ENCODE results near the gene HIPK2. TPM values are rescaled to one million over a fixed set of nuclear protein-coding genes. Genes with fewer than 3 reads are reported as not detected.

Gene HIPK2
- total RNA-seq, 2 experiments from 2014 or later, result 6.2 to 7.9 TPM

- CTCF ChIA-PET (ENCODE audit: unreplicated experiment), result no interaction called here
- intact Hi-C loops (cut with micrococcal nuclease; ENCODE audit: unreplicated experiment), result loop anchor here (2.0 kb wide), 1 partner anchor 399 kb away; no protein-coding TSS in a partner anchor
- H3K9me2 ChIP-seq (ENCODE audit: insufficient read depth, low read length), result no peaks in the 10 kb centered on the region
Observed at GRCh38 chr7:139603896-139604295, 173.9 kb downstream of the HIPK2 start.

DNA sequence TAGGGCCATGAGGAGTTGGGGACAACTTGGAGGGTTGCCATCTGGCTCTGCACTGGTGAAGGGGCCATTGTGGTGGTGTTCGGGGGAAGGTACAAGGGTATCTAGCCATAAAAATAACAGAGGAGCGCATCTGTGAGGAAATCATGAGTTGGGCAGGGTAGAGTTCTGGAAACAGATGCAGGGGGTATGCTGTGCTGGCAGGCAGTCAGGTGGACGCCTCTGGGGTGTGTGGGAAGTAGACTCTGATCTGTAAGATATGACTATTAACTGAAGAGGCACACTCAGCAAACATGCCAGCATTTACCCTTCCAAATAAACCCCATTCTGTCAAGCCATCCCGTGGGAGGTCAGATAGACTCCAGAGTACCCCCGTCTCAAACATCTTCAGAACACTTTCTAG, 174.5 kb downstream of the HIPK2 start:
- H3K4me2 ChIP-seq (ENCODE audit: low read length), result no peak overlapping the region
- H3K4me1 ChIP-seq (ENCODE audit: insufficient read depth, low read length, poor library complexity, severe bottlenecking), result no peaks in the 10 kb centered on the region
- no peak for TF ChIP-seq CTCF (conservative IDR thresholded peaks at IDR 0.05; ENCODE audit: low read length)
- TF ChIP-seq EZH2phosphoT487 (IDR thresholded peaks at IDR 0.05; ENCODE audit: borderline replicate concordance, low read depth, low read length), result no peak
- H3K36me3 ChIP-seq (ENCODE audit: insufficient read depth, low read length), result no peaks in the 10 kb centered on the region
- POLR2A ChIA-PET, result no interaction called here
- no peak overlapping the region for H2AFZ ChIP-seq (ENCODE audit: low read length)
- CTCF ChIA-PET (ENCODE audit: unreplicated experiment), result no interaction called here
- H3K9me2 ChIP-seq (ENCODE audit: insufficient read depth, low read length), result no peaks in the 10 kb centered on the region
- no peak for DNase-seq (ENCODE audit: low spot score)
- no peaks in the 10 kb centered on the region for H3K9me3 ChIP-seq (ENCODE audit: low read length)
- H3K79me2 ChIP-seq (ENCODE audit: insufficient read depth, low read depth, low read length), result no peaks in the 10 kb centered on the region
- H3K27ac ChIP-seq (ENCODE audit: low read depth, low read length, poor library complexity, severe bottlenecking), result no peak overlapping the region
- intact Hi-C loops (cut with micrococcal nuclease; ENCODE audit: unreplicated experiment), result loop anchor here (2.0 kb wide), 1 partner anchor 400 kb away; no protein-coding TSS in a partner anchor
- BruUV-seq (replicated peaks), result no TSS peak
- H4K20me1 ChIP-seq (ENCODE audit: insufficient read depth, low read length), result no peaks in the 10 kb centered on the region
- H3K4me3 ChIP-seq (ENCODE audit: low read depth, low read length, poor library complexity, severe bottlenecking), result no peak overlapping the region

More at GRCh38 chr7:139603896-139604295, 173.9 kb downstream of the HIPK2 start:
- no peaks in the 10 kb centered on the region for H3K9me3 ChIP-seq (ENCODE audit: low read length)
- no peaks in the 10 kb centered on the region for H3K4me1 ChIP-seq (ENCODE audit: insufficient read depth, low read length, poor library complexity, severe bottlenecking)
- H2AFZ ChIP-seq (ENCODE audit: low read length), result no peak overlapping the region
- H3K79me2 ChIP-seq (ENCODE audit: insufficient read depth, low read depth, low read length), result no peaks in the 10 kb centered on the region
- no peak for DNase-seq (ENCODE audit: low spot score)
- POLR2A ChIA-PET, result interaction anchor here (0.9 kb wide), 1 partner anchor 14 kb away, joined by 5 read pairs; no protein-coding TSS in a partner anchor
- no peaks in the 10 kb centered on the region for H4K20me1 ChIP-seq (ENCODE audit: insufficient read depth, low read length)
- no peak overlapping the region for H3K4me3 ChIP-seq (ENCODE audit: low read depth, low read length, poor library complexity, severe bottlenecking)
- no peak overlapping the region for H3K4me2 ChIP-seq (ENCODE audit: low read length)
- H3K27ac ChIP-seq (ENCODE audit: low read depth, low read length, poor library complexity, severe bottlenecking), result no peak overlapping the region
- H3K36me3 ChIP-seq (ENCODE audit: insufficient read depth, low read length), result no peaks in the 10 kb centered on the region
- TF ChIP-seq EZH2phosphoT487 (IDR thresholded peaks at IDR 0.05; ENCODE audit: borderline replicate concordance, low read depth, low read length) (no peak), CTCF (conservative IDR thresholded peaks at IDR 0.05; ENCODE audit: low read length) (no peak)
- no TSS peak for BruUV-seq (replicated peaks)

DNA sequence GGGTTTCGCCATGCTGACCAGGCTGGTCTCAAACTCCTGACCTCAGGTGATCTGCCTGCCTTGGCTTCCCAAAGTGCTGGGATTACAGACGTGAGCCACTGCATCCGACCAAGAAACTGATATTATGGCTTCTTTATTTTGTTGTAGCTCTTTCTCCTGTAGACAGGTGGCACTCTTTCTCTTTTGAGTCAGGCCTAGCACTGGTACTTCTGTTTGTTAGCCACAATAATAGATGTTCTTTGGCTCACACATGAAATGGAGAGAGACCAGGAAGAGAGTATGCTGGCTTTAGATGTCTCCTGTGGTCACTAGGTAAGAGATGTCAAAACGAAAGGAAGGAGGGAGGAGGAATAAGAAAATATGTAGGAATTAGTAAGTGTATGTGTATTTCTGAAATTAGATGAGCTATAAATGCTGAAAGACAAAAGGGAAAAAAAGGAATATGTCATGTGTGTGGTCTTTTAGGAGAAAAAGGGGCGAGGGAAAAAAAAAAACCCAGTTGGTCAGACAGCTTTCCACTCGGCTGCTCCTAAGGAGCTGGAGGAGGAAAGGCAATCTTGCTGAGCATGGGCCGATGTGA, 175.6 kb downstream of the HIPK2 start:
- Histone ChIP-seq H3K4me1 (ENCODE audit: insufficient read depth, low read length, poor library complexity, severe bottlenecking) (no peaks in the 10 kb centered on the region), H3K27ac (ENCODE audit: low read depth, low read length, poor library complexity, severe bottlenecking) (no peak overlapping the region), H2AFZ (ENCODE audit: low read length) (no peak overlapping the region; the same call in 1 of the 2 replicates), H3K4me2 (ENCODE audit: low read length) (no peak overlapping the region), H4K20me1 (ENCODE audit: insufficient read depth, low read length) (no peaks in the 10 kb centered on the region), H3K79me2 (ENCODE audit: insufficient read depth, low read depth, low read length) (no peaks in the 10 kb centered on the region), H3K36me3 (ENCODE audit: insufficient read depth, low read length) (no peaks in the 10 kb centered on the region), H3K4me3 (ENCODE audit: low read depth, low read length, poor library complexity, severe bottlenecking) (no peak overlapping the region), H3K9me2 (ENCODE audit: insufficient read depth, low read length) (no peaks in the 10 kb centered on the region), H3K9me3 (ENCODE audit: low read length) (no peaks in the 10 kb centered on the region)
- TF ChIP-seq EZH2phosphoT487 (IDR thresholded peaks at IDR 0.05; ENCODE audit: borderline replicate concordance, low read depth, low read length) (no peak), CTCF (conservative IDR thresholded peaks at IDR 0.05; ENCODE audit: low read length) (peak; percentile 81)
- DNase-seq (ENCODE audit: low spot score), result peak; percentile 57
- BruUV-seq (replicated peaks), result no TSS peak
- intact Hi-C loops (cut with micrococcal nuclease; ENCODE audit: unreplicated experiment), result loop anchor here (2.0 kb wide), 1 partner anchor 401 kb away; no protein-coding TSS in a partner anchor
- POLR2A ChIA-PET, result interaction anchor here (0.7 kb wide), 1 partner anchor 29 kb away, joined by 3 read pairs; no protein-coding TSS in a partner anchor
- CTCF ChIA-PET (ENCODE audit: unreplicated experiment), result interaction anchor here (0.6 kb wide), 1 partner anchor 102 kb away, joined by 3 read pairs; no protein-coding TSS in a partner anchor
